Measurements from ENCODE around the gene REEP1.

Gene REEP1

GRCh38 chr2:86189782-86190416, 147.5 kb downstream of the REEP1 start:
- H3K27ac ChIP-seq, result no peak overlapping the region; a peak in 2 of 22 replicates
- H3K9ac ChIP-seq, result no peak overlapping the region
- peak overlapping the region in 10 of 11 experiments; percentile 6 to 79 (median 28); a peak in 13 of 22 replicates for H3K4me2 ChIP-seq
- H3K9me3 ChIP-seq (replicated peaks in 1 of 11), result no peaks in the 10 kb centered on the region
- peaks cover 73 to 93% (median 82%) of the 10 kb centered on the region in 10 experiments for H3K4me1 ChIP-seq
- peaks cover 27 to 58% (median 52%) of the 10 kb centered on the region in 11 experiments; a peak in 21 of 22 replicates for H3K36me3 ChIP-seq
- no peaks in the 10 kb centered on the region for H3K27me3 ChIP-seq
- no peak overlapping the region for H3K4me3 ChIP-seq
- TF ChIP-seq Cebpa-rat (IDR thresholded peaks at IDR 0.05), result no peak
- peaks cover 69 to 99% (median 95%) of the 10 kb centered on the region in 11 experiments; a peak in 21 of 22 replicates for H4K20me1 ChIP-seq

DNA sequence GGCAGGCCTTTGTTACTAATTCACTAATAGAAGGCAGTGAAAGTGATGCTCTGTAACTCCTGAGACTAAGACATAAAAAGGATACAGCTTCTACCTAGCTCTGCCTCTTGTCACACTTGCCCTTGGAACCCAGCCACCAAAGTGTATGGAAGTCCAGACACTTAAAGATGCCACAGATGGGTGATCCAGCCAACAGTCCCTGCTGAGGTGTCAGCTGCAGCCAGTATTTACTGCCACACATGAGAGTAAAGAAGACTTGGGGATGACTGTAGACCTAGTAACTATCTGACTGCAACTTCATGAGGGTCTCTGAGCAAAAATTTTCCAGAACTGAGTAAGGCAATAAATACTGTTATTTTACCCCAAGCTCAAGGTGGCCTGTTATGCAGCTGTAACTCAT, 151.0 kb downstream of the REEP1 start:
- H3K4me2 ChIP-seq, result peak overlapping the region; percentile 54 to 95 (median 82)
- H3K4me1 ChIP-seq, result peaks cover 65 to 93% (median 78%) of the 10 kb centered on the region in 10 experiments
- peaks cover 21 to 42% (median 35%) of the 10 kb centered on the region in 11 experiments; a peak in 20 of 22 replicates for H3K36me3 ChIP-seq
- no peak for TF ChIP-seq Cebpa-rat (IDR thresholded peaks at IDR 0.05)
- peak overlapping the region in 7 of 11 experiments; percentile 1 to 73 (median 22); a peak in 8 of 22 replicates for H3K9ac ChIP-seq
- H3K27me3 ChIP-seq, result no peaks in the 10 kb centered on the region
- peak overlapping the region in 2 of 10 experiments; percentile 4 to 24; a peak in 1 of 20 replicates for H3K4me3 ChIP-seq
- no peaks in the 10 kb centered on the region for H3K9me3 ChIP-seq (replicated peaks in 1 of 11)
- H4K20me1 ChIP-seq, result peaks cover 52 to 100% (median 86%) of the 10 kb centered on the region in 11 experiments; a peak in 20 of 22 replicates
- peak overlapping the region; percentile 47 to 74 (median 68); a peak in 19 of 22 replicates for H3K27ac ChIP-seq

DNA sequence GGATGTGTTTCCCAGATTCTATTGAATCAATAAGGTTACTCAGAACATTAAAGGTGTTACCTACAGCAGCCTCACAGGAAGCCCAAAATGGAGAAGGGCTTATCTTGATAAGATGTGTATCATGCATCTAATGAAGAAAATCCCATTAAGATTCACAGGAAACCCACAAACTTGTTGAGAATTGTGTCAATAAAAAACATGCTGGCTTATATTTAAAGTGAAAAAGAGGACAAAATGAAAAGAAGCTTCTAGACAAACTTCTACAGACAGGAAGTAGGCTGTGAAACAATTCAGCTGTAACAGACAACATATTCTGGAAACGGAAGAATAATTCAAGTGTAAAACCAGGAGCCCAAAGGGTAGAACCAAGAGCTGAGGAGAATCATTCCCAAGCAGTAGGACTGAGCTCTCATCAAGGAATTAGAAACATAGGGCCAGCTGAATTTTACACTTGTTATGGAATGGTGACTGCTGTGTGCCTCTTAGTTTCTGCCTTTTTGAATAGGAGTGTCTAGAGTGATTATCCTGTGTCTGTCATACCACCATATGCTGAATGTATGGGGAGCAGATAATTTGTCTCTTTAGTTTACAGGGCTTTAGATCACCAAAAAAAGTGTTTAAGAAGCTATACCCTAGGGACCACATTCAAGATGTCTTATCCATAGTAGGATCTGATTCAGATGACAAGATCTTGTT, 151.8 kb downstream of the REEP1 start:
- Histone ChIP-seq H4K20me1 (peaks cover 51 to 100% (median 86%) of the 10 kb centered on the region in 11 experiments; a peak in 20 of 22 replicates), H3K4me2 (peak overlapping the region; percentile 54 to 95 (median 82)), H3K4me3 (peak overlapping the region in 7 of 10 experiments; percentile 3 to 30 (median 19); a peak in 5 of 20 replicates), H3K4me1 (peaks cover 60 to 88% (median 74%) of the 10 kb centered on the region in 10 experiments), H3K9ac (peak overlapping the region; percentile 53 to 77 (median 64); a peak in 21 of 22 replicates), H3K9me3 (replicated peaks in 1 of 11) (no peaks in the 10 kb centered on the region), H3K36me3 (peaks cover 22 to 42% (median 34%) of the 10 kb centered on the region in 11 experiments; a peak in 21 of 22 replicates), H3K27me3 (no peaks in the 10 kb centered on the region), H3K27ac (peak overlapping the region; percentile 47 to 74 (median 68); a peak in 21 of 22 replicates)
- no peak for TF ChIP-seq Cebpa-rat (IDR thresholded peaks at IDR 0.05)

DNA sequence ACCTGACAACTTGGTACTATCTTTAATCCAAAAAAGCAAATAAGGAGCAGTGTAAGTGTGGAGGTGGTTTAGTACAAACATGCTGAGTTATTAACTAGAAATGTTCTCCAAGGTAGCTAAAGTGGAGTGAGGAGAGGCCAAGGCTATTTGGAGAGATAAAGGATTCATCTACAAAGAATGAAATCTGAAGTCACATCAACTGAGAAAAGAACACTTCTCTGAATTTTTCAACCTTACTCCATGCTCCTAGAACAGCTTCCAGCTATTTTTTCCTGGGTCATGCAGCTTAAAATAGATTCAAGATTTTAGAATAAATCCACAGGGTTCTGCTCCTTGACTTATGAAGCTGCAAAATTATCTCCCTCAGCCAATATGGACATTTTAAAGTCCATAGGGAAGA, 160.8 kb downstream of the REEP1 start:
- no peak overlapping the region for H3K9ac ChIP-seq
- H3K27ac ChIP-seq, result no peak overlapping the region
- peaks cover 10 to 96% (median 67%) of the 10 kb centered on the region in 11 experiments; a peak in 18 of 22 replicates for H4K20me1 ChIP-seq
- peaks cover 76 to 99% (median 89%) of the 10 kb centered on the region in 11 experiments for H3K36me3 ChIP-seq
- TF ChIP-seq Cebpa-rat (IDR thresholded peaks at IDR 0.05), result no peak
- no peaks in the 10 kb centered on the region for H3K27me3 ChIP-seq
- H3K9me3 ChIP-seq (replicated peaks in 1 of 11), result no peaks in the 10 kb centered on the region
- H3K4me2 ChIP-seq, result no peak overlapping the region
- H3K4me3 ChIP-seq, result no peak overlapping the region
- peaks cover 1 to 21% (median 7%) of the 10 kb centered on the region in 10 experiments; a peak in 15 of 20 replicates for H3K4me1 ChIP-seq

GRCh38 chr2:86175828-86176227, 161.6 kb downstream of the REEP1 start:
- H3K4me3 ChIP-seq, result no peak overlapping the region
- H3K9me3 ChIP-seq (replicated peaks in 1 of 11), result no peaks in the 10 kb centered on the region
- no peak for TF ChIP-seq Cebpa-rat (IDR thresholded peaks at IDR 0.05)
- no peaks in the 10 kb centered on the region for H3K27me3 ChIP-seq
- peaks cover 0 to 21% (median 7%) of the 10 kb centered on the region in 10 experiments; a peak in 10 of 20 replicates for H3K4me1 ChIP-seq
- H3K9ac ChIP-seq, result no peak overlapping the region
- H4K20me1 ChIP-seq, result peaks cover 5 to 94% (median 66%) of the 10 kb centered on the region in 11 experiments; a peak in 18 of 22 replicates
- H3K4me2 ChIP-seq, result no peak overlapping the region
- peaks cover 80 to 100% (median 92%) of the 10 kb centered on the region in 11 experiments for H3K36me3 ChIP-seq
- no peak overlapping the region for H3K27ac ChIP-seq

GRCh38 chr2:86174445-86174844, 163.0 kb downstream of the REEP1 start:
- H3K27me3 ChIP-seq, result no peaks in the 10 kb centered on the region
- H3K4me1 ChIP-seq, result peaks cover 0 to 21% (median 7%) of the 10 kb centered on the region in 10 experiments; a peak in 10 of 20 replicates
- peaks cover 5 to 84% (median 66%) of the 10 kb centered on the region in 11 experiments; a peak in 18 of 22 replicates for H4K20me1 ChIP-seq
- peak overlapping the region in 1 of 11 experiments; percentile 17; a peak in 1 of 22 replicates for H3K27ac ChIP-seq
- no peak overlapping the region for H3K4me3 ChIP-seq
- peak overlapping the region in 3 of 11 experiments; percentile 2 to 53 (median 38); a peak in 5 of 22 replicates for H3K4me2 ChIP-seq
- no peak for TF ChIP-seq Cebpa-rat (IDR thresholded peaks at IDR 0.05)
- peaks cover 83 to 100% (median 93%) of the 10 kb centered on the region in 11 experiments for H3K36me3 ChIP-seq
- H3K9ac ChIP-seq, result no peak overlapping the region
- H3K9me3 ChIP-seq (replicated peaks in 1 of 11), result no peaks in the 10 kb centered on the region

- H3K9ac ChIP-seq, result no peak overlapping the region
- no peak overlapping the region for H3K4me3 ChIP-seq
- no peak overlapping the region for H3K27ac ChIP-seq
- H3K27me3 ChIP-seq, result no peaks in the 10 kb centered on the region
- peaks cover 0 to 21% (median 7%) of the 10 kb centered on the region in 10 experiments; a peak in 10 of 20 replicates for H3K4me1 ChIP-seq
- no peak overlapping the region for H3K4me2 ChIP-seq
- peaks cover 5 to 70% (median 64%) of the 10 kb centered on the region in 11 experiments; a peak in 17 of 22 replicates for H4K20me1 ChIP-seq
- H3K9me3 ChIP-seq (replicated peaks in 1 of 11), result no peaks in the 10 kb centered on the region
- no peak for TF ChIP-seq Cebpa-rat (IDR thresholded peaks at IDR 0.05)
- H3K36me3 ChIP-seq, result peaks cover 83 to 100% (median 93%) of the 10 kb centered on the region in 11 experiments
Measured at GRCh38 chr2:86172610-86173009, 164.8 kb downstream of the REEP1 start.

DNA sequence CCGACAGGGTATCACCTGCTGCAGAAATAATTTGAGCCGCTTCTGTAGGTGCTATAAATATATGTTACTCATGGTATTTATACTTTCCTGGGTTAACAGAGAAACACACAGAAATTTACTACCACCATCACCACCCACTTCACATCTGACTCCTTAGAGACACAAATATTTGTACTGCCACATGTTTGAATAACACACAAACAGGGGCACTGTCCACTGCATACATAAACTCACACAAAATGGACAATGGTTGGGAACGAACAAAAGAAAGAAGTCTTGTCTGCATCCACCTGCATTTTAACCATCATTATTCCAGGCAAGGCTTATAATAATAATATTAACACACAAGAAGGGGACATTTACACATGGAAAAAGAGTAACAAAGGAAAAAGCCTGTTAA, 166.1 kb downstream of the REEP1 start:
- no peak overlapping the region for H3K27ac ChIP-seq
- H3K27me3 ChIP-seq, result no peaks in the 10 kb centered on the region
- peaks cover 82 to 100% (median 91%) of the 10 kb centered on the region in 11 experiments for H3K36me3 ChIP-seq
- no peak for TF ChIP-seq Cebpa-rat (IDR thresholded peaks at IDR 0.05)
- no peak overlapping the region for H3K9ac ChIP-seq
- H3K4me1 ChIP-seq, result peaks cover 0 to 21% (median 7%) of the 10 kb centered on the region in 10 experiments; a peak in 10 of 20 replicates
- H3K4me2 ChIP-seq, result no peak overlapping the region
- H3K9me3 ChIP-seq (replicated peaks in 1 of 11), result no peaks in the 10 kb centered on the region
- H4K20me1 ChIP-seq, result peaks cover 5 to 67% (median 51%) of the 10 kb centered on the region in 11 experiments; a peak in 17 of 22 replicates
- H3K4me3 ChIP-seq, result no peak overlapping the region
